ENCODE measurements around the gene GADL1.

GADL1 gene

GRCh38 chr3:30810625-30811024 lies 83.8 kb downstream of the GADL1 start:
- DNase-seq (ENCODE audit: low read depth in 3 of 3) = no peak

GRCh38 chr3:30805695-30806094 lies 88.8 kb downstream of the GADL1 start:
- no peak for DNase-seq (ENCODE audit: low read depth in 3 of 3)

GRCh38 chr3:30804984-30805383 lies 89.5 kb downstream of the GADL1 start:
- DNase-seq (ENCODE audit: low read depth in 3 of 3) = no peak

GRCh38 chr3:30795176-30795575 lies 99.3 kb downstream of the GADL1 start:
- no peak for DNase-seq (ENCODE audit: low read depth in 3 of 3)

GRCh38 chr3:30793740-30794139 lies 100.7 kb downstream of the GADL1 start:
- no peak for DNase-seq (ENCODE audit: low read depth in 3 of 3)

- no peak for DNase-seq (ENCODE audit: low read depth in 3 of 3)
Observed at GRCh38 chr3:30790150-30790549, 104.3 kb downstream of the GADL1 start.

GRCh38 chr3:30786365-30786764 lies 108.1 kb downstream of the GADL1 start:
- no peak for DNase-seq (ENCODE audit: low read depth in 3 of 3)

GRCh38 chr3:30779686-30780287 lies 114.7 kb downstream of the GADL1 start:
- no peak for DNase-seq (ENCODE audit: low read depth in 3 of 3)

GRCh38 chr3:30778933-30779332 lies 115.5 kb downstream of the GADL1 start:
- no peak for DNase-seq (ENCODE audit: low read depth in 3 of 3)

GRCh38 chr3:30777426-30778113 lies 116.9 kb downstream of the GADL1 start:
- DNase-seq (ENCODE audit: low read depth in 3 of 3) = no peak

- DNase-seq (ENCODE audit: low read depth in 3 of 3) = no peak
Observed at GRCh38 chr3:30776186-30776815, 118.2 kb downstream of the GADL1 start.

- no peak for DNase-seq (ENCODE audit: low read depth in 3 of 3)
Observed at GRCh38 chr3:30775040-30775439, 119.4 kb downstream of the GADL1 start.

GRCh38 chr3:30774062-30774461 lies 120.4 kb downstream of the GADL1 start:
- no peak for DNase-seq (ENCODE audit: low read depth in 3 of 3)

GRCh38 chr3:30770387-30770786 lies 124.1 kb downstream of the GADL1 start:
- DNase-seq (ENCODE audit: low read depth in 3 of 3) = no peak

- DNase-seq (ENCODE audit: low read depth in 3 of 3) = peak; percentile 47 to 69 (median 48)
Observed at GRCh38 chr3:30768703-30769550, 125.5 kb downstream of the GADL1 start.

- no peak for DNase-seq (ENCODE audit: low read depth in 3 of 3)
Observed at GRCh38 chr3:30768046-30768445, 126.4 kb downstream of the GADL1 start.

GRCh38 chr3:30766522-30766921 lies 127.9 kb downstream of the GADL1 start:
- no peak for DNase-seq (ENCODE audit: low read depth in 3 of 3)

- DNase-seq (ENCODE audit: low read depth in 3 of 3) = no peak
Observed at GRCh38 chr3:30764891-30765290, 129.6 kb downstream of the GADL1 start.

GRCh38 chr3:30764281-30764680 lies 130.2 kb downstream of the GADL1 start:
- no peak for DNase-seq (ENCODE audit: low read depth in 3 of 3)

GRCh38 chr3:30761374-30761773 lies 133.1 kb downstream of the GADL1 start:
- DNase-seq (ENCODE audit: low read depth in 3 of 3) = no peak

GRCh38 chr3:30760737-30761136 lies 133.7 kb downstream of the GADL1 start:
- no peak for DNase-seq (ENCODE audit: low read depth in 3 of 3)

GRCh38 chr3:30760040-30760695 lies 134.3 kb downstream of the GADL1 start:
- no peak for DNase-seq (ENCODE audit: low read depth in 3 of 3)

Measured in stimulated activated CD4-positive, alpha-beta T cell treated with anti-CD3 and anti-CD28 coated beads, TNF-alpha, amount 100 ng/mL, for 48 hours (primary cell).